ENCODE results near the gene RTN4.
"Not testable (repeated sequence)": the region's sequence is repeated elsewhere in the genome, so short reads cannot be mapped to it uniquely, and the experiment has no call there.

The RTN4 gene

GRCh38 chr2:55050100-55050994, at the start of gene RTN4:
TSS of gene RTN4 (minus strand) at chr2:55050451. CDS start at chr2:55050300, 151 bp downstream.
- peak; percentile 99 for DNase-seq
- in situ Hi-C loops (cut with HindIII; ENCODE audit: low pct_ligation_motif_present, low pct_unique_long_range_greater_than_20kb, low sequenced_read_pairs), result no loop called here

- in situ Hi-C loops (cut with HindIII; ENCODE audit: low pct_ligation_motif_present, low pct_unique_long_range_greater_than_20kb, low sequenced_read_pairs), result no loop called here
- DNase-seq, result no peak
These were observed 49.2 kb upstream of the RTN4 start for GRCh38 chr2:55099493-55099877.

DNA sequence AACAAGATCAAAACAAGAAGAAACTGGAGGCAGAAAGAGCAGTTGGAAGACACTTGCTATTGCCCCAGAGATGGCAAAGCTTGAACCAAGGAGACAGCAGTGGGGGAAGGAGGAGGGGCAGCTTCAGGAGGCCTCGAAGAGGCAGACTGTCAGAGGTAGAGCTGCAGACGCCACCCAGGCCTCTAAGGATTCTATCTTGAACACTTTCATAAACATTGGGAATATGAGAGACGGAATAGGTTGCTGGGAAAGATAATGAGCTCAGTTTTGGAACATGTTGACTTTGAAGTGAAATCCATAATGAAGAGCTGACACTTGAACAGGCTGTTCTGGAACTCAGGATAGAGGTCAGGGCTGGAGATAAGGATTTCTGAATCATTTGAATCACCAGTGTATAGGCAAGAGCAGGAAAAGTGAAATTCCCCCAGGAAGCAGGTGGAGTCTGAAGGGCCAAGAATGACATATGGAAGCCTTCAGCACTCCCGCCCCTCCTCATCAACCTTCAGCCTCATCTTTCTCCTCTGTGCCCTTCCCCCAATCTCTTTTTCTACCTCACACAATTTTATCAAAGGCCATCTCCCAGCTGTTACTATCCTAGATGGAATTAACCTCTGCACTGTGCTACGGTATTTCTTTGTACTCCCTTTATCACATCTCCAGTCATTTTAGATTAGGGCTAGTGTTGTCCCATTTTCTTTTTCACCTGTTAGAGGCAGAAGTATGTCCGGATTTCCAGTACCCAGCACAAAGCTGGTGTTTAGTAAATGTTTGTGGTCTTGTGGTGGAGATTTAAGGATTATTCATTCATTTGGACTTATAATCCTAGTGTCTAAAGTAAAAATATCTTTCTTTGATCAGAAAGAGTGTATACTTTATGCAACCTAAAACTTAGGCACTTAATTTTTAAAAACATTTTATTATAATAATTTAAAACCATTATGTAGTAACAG, 47.5 kb upstream of the RTN4 start:
- in situ Hi-C loops (cut with HindIII; ENCODE audit: low pct_ligation_motif_present, low pct_unique_long_range_greater_than_20kb, low sequenced_read_pairs), result no loop called here
- no peak for DNase-seq

DNA sequence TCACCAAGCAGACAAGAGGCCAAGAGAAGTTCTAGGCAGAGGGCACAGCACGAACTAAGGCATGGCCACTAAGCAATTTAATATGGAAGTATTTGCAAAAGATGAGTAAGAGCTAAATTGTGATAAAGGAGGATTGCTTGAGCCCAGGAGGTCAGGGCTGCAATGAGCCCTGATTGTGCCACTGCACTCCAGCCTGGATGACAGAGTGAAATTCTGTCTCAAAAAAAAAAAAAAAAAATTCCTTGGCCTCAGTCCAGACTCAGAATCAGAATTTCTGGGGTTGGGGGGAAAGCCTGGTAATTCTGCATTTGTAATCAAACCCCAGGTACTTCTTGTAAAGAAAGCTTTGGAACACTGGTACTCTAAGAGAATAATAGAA, 46.8 kb upstream of the RTN4 start:
- in situ Hi-C loops (cut with HindIII; ENCODE audit: low pct_ligation_motif_present, low pct_unique_long_range_greater_than_20kb, low sequenced_read_pairs), result no loop called here
- no peak for DNase-seq

DNA sequence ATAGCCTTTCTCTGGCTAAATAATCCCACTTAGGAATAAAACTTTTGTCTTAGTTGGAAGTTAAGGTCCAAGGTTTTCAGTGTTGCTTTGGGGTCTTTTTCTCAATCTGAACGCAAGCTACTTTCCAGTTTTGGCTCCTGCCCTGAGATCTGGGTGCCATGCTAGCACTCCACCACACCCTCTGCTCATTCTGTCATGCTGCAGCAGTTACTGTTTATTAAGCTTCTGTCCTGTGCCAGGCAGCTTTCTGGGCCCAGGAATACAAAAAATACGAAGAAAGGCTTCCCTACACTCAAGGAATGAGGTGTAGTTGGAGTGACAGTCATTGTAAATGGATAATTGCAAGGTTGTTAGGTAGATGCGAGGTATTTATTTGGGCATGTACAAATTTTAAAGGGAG, 46.3 kb upstream of the RTN4 start:
- in situ Hi-C loops (cut with HindIII; ENCODE audit: low pct_ligation_motif_present, low pct_unique_long_range_greater_than_20kb, low sequenced_read_pairs), result no loop called here
- DNase-seq, result no peak

DNA sequence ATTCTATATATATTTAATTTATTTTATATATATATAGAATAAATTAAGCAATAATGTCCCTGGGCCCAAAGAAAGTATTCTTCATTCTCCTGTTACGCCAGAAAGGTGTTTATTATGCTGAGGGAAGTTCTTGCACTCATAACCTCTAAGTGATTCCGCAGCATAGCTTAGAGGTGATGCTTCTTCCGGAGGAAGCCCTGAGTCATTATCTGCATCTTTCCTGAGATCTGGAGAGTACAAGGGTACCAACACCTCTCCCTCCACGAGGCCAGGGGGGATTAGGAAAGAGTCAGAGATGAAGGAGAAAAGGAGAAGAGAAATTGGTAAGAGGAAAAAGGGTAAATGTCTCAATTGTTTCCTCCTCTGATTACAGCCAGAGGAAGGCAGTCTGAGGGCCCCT, 43.1 kb upstream of the RTN4 start:
- in situ Hi-C loops (cut with HindIII; ENCODE audit: low pct_ligation_motif_present, low pct_unique_long_range_greater_than_20kb, low sequenced_read_pairs), result no loop called here

DNA sequence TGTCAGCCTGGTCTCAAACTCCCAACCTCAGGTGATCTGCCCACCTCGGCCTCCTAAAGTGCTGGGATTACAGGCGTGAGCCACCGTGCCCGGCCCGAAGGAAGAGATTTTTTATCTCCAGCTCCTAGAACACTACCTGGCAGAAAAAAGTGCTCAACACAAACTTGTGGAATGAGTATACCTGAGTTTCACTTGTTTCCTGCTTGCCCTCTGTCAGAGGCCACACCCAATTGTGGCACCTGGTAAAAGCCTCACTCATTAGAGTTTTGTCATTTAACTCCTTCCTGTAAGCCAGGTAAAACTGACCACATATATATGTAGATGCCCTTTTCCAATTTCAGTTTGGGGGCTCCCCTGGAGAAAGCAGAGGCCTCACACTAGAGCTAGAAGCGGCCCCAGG, 42.2 kb upstream of the RTN4 start:
- no peak for DNase-seq
- in situ Hi-C loops (cut with HindIII; ENCODE audit: low pct_ligation_motif_present, low pct_unique_long_range_greater_than_20kb, low sequenced_read_pairs), result no loop called here

More for the DNA sequence above, 43.1 kb upstream of the RTN4 start:
- peak; percentile 32 for DNase-seq

DNA sequence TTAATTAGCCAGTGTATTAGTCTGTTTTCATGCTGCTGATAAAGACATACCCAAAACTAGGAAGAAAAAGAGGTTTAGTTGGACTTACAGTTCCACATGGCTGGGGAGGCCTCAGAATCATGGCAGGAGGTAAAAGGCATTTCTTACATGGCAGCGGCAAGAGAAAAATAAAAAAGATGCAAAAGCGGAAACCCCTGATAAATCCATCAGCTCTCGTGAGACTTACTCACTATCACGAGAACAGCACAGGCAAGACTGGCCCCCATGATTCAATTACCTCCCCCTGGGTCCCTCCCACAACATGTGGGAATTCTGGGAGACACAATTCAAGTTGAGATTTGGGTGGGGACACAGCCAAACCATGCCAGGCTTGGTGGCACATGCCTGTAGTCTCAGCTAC, 41.4 kb upstream of the RTN4 start:
- DNase-seq; in situ Hi-C loops (cut with HindIII; ENCODE audit: low pct_ligation_motif_present, low pct_unique_long_range_greater_than_20kb, low sequenced_read_pairs): not testable (repeated sequence)

DNA sequence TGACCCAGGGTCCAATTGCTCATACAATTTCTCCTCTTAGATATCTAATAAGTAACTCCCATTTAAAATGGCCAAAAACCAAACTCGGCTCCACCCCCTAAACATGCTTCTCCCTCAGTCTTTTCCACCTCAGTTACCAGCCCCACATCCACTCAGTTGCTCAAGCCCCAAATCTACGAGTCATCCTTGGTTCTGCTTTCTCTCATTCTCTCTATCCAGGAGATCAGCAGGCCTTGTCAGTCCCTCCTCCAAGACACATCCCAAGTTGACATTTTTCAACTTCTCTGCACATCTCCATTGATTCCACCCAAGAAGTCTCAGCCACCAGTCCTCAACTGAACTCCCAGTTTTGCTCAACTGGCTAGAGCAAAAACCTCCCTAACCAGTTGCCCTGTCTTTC, 40.5 kb upstream of the RTN4 start:
- DNase-seq, result no peak
- in situ Hi-C loops (cut with HindIII; ENCODE audit: low pct_ligation_motif_present, low pct_unique_long_range_greater_than_20kb, low sequenced_read_pairs), result no loop called here

DNA sequence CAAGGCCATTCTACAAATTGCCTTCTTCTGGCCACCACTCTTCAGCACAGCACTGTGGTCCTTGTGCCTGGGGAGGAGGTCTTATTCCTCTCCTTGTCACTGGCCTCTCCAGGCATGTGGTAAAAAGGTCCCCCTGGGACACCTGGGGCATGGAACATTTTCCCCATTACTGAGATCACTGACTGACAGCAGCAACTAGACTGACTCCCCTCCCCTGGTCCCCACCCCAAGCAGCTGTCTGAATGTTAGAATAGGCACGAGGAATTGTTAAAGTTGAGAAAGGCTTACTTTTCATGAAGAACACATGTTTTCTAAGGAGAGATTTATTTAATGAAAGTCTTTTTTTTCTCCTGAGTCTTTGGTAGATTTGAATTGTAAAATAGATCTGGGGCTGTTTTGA, 39.5 kb upstream of the RTN4 start:
- in situ Hi-C loops (cut with HindIII; ENCODE audit: low pct_ligation_motif_present, low pct_unique_long_range_greater_than_20kb, low sequenced_read_pairs), result no loop called here
- no peak for DNase-seq

GRCh38 chr2:55088400-55088799, 38.1 kb upstream of the RTN4 start:
- in situ Hi-C loops (cut with HindIII; ENCODE audit: low pct_ligation_motif_present, low pct_unique_long_range_greater_than_20kb, low sequenced_read_pairs), result no loop called here

GRCh38 chr2:55087936-55088335, 37.7 kb upstream of the RTN4 start:
- in situ Hi-C loops (cut with HindIII; ENCODE audit: low pct_ligation_motif_present, low pct_unique_long_range_greater_than_20kb, low sequenced_read_pairs), result no loop called here

More at GRCh38 chr2:55088400-55088799, 38.1 kb upstream of the RTN4 start:
- no peak for DNase-seq

DNA sequence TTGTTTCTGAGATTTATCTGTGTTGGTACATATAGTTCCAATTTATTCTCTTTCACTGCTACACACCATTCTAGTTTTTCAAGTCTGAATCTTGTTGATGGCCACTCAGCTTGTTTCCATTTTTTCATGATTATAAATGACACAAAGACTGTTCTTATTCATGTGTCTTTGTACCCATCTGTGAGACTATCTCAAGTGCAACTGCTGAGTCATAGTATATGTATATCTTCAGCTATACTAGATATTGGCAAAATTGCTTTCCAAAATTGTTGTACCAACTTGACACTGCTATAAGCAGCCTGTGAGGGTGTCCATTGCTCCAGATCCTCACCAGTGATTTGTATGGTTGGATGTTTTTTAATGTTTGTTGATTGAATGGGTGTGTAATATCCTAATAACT, 37.2 kb upstream of the RTN4 start:
- DNase-seq, result no peak
- in situ Hi-C loops (cut with HindIII; ENCODE audit: low pct_ligation_motif_present, low pct_unique_long_range_greater_than_20kb, low sequenced_read_pairs), result no loop called here

More at GRCh38 chr2:55087936-55088335, 37.7 kb upstream of the RTN4 start:
- DNase-seq, result no peak

DNA sequence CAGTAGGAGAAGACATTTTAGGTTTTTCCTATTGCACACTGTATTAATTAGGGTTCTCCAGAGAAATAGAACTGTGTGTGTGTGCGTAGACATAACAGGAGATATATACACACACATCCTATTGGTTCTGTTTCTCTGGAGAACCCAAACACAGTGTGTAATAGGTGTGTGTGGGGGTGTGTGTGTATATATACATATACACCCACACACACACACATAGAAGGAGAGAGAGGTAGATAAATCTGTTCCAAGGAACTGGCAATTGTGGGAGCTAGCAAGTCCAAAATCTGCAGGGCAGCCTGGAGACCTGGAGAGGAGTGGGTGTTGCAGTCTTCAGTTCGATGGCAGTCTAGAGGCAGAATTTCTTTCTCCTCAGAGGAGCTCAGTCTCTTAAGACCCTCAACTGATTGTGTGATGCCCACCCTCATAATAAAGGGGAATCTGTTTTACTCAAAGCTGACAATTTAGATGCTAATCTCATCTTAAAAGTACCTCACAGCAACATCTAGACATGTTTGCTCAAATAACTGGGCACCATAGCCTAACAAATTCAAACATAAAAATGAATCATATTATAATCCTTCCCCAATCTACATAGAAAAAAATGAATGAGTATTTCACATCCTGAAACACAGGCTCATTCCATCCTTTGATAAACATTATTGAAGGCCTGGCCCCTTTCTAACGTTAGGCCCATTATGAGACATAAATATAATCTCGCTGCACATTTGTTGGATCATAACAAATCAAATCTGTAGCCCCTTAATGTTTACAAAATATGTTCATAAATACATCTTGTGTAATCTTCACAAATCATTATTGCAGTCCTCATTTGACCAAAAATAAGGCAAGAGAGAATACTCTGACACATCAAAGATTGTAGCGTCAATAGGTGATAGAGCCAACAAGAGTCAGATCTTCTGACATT, 35.1 kb upstream of the RTN4 start:
- in situ Hi-C loops (cut with HindIII; ENCODE audit: low pct_ligation_motif_present, low pct_unique_long_range_greater_than_20kb, low sequenced_read_pairs), result no loop called here
- DNase-seq, result no peak

GRCh38 chr2:55084641-55085040, 34.4 kb upstream of the RTN4 start:
- no peak for DNase-seq
- in situ Hi-C loops (cut with HindIII; ENCODE audit: low pct_ligation_motif_present, low pct_unique_long_range_greater_than_20kb, low sequenced_read_pairs), result no loop called here

GRCh38 chr2:55080204-55080738, 30.0 kb upstream of the RTN4 start:
- no peak for DNase-seq
- in situ Hi-C loops (cut with HindIII; ENCODE audit: low pct_ligation_motif_present, low pct_unique_long_range_greater_than_20kb, low sequenced_read_pairs), result no loop called here

DNA sequence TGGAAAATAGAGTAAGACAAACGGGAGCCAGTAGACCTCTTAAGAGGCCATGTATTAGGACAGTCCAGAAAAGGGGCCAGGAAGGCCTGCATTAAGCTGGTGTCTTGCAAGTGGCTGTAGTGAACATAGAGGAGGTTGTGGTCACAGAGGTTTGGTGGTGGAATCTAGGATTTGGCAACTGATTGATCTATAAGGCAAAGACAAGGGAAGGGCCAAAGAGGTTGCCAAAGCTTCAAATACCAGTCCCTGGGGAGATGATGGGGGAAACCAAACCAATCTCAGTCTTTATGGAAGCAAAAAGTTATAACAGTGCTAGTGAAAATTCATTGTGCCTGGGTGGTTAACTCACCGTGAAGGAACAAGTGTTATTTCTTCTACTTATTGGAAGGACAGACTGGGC, 28.7 kb upstream of the RTN4 start:
- in situ Hi-C loops (cut with HindIII; ENCODE audit: low pct_ligation_motif_present, low pct_unique_long_range_greater_than_20kb, low sequenced_read_pairs), result no loop called here
- no peak for DNase-seq

GRCh38 chr2:55076721-55077120, 26.5 kb upstream of the RTN4 start:
- DNase-seq, result no peak
- in situ Hi-C loops (cut with HindIII; ENCODE audit: low pct_ligation_motif_present, low pct_unique_long_range_greater_than_20kb, low sequenced_read_pairs), result no loop called here

All from ACHN (cell line).